B cell (primary cell): ENCODE results near the gene GUCY2D. TPM values are rescaled to one million over a fixed set of nuclear protein-coding genes. Genes with fewer than 3 reads are reported as not detected.

ENCODE experiments used
- ATAC-seq: fragments of 200-7000 bp; cut with Tn5 transposase; one replicate; pipeline ENCODE4 v1.10.0; 2021; ENCODE audit warnings: low read depth, mild to moderate bottlenecking, moderate number of reproducible peaks, moderate library complexity
- CTCF ChIA-PET: fragments of 350-600 bp; sonication (Branson Sonifier 250); formaldehyde crosslinking; loops from one replicate; lab custom pipeline; 2021; ENCODE audit warnings: antibody characterized with exemption, inconsistent platforms; lab: Charles Lee
- POLR2A ChIA-PET: fragments of 350-600 bp; sonication (Branson Sonifier 250); formaldehyde crosslinking; loops from one replicate; lab custom pipeline; 2021; ENCODE audit warnings: antibody characterized with exemption; lab: Charles Lee
- DNase-seq: peaks from one replicate; pipeline ENCODE4 v3.0.0; 2013
- H2AFZ ChIP-seq: 2 replicates; pipeline ENCODE4 v1.6.1; 2012; ENCODE audit warnings: mild to moderate bottlenecking, low read depth, low read length; ENCODE audit not compliant: insufficient read depth, poor library complexity, severe bottlenecking
- H3K27ac ChIP-seq, 2 donors: 1 replicate in 1 of 2; 2 replicates in 1 of 2; pipeline ENCODE4 v1.5.1; 2012 to 2013; ENCODE audit warnings: low read length in 2 of 2, mild to moderate bottlenecking in 2 of 2, moderate library complexity in 1 of 2
- H3K27me3 ChIP-seq, 4 experiments: fragments of 200-600 bp in 1 of 4; sonication (generic) in 1 of 4; replicated peaks in 1 of 4; 1 replicate in 2 of 4; 2 replicates in 2 of 4; pipeline versions ENCODE4 v1.6.1 to v1.7.0; 2013 to 2016; ENCODE audit warnings: low read length in 3 of 4, mild to moderate bottlenecking in 2 of 4, mixed read lengths in 1 of 4, moderate library complexity in 1 of 4; ENCODE audit not compliant: insufficient read depth in 4 of 4, control insufficient read depth in 3 of 4; ENCODE audit errors: control extremely low read depth in 1 of 4
- H3K36me3 ChIP-seq, 2 experiments: replicated peaks in 1 of 2; 1 replicate in 1 of 2; 2 replicates in 1 of 2; pipeline versions ENCODE4 v1.6.1 to v1.7.1; 2013; ENCODE audit warnings: low read length in 1 of 2; ENCODE audit not compliant: insufficient read depth in 2 of 2, control insufficient read depth in 1 of 2; ENCODE audit errors: control extremely low read depth in 1 of 2, extremely low read depth in 1 of 2
- H3K4me1 ChIP-seq, 2 donors: fragments of 200-600 bp in 1 of 2; sonication (generic) in 1 of 2; 1 replicate in 1 of 2; 2 replicates in 1 of 2; pipeline versions ENCODE4 v1.5.1 to v1.6.1; 2013 to 2017; ENCODE audit warnings: low read length in 2 of 2; ENCODE audit not compliant: control insufficient read depth in 2 of 2, insufficient read depth in 2 of 2
- H3K4me2 ChIP-seq: replicated peaks from 2 replicates; pipeline ENCODE3; 2012; ENCODE audit warnings: mild to moderate bottlenecking, low read depth, low read length; ENCODE audit not compliant: poor library complexity, severe bottlenecking
- H3K4me3 ChIP-seq, 5 experiments: fragments of 200-600 bp in 1 of 5; sonication (generic) in 1 of 5; 1 replicate in 3 of 5; 2 replicates in 2 of 5; pipeline versions ENCODE4 v1.5.1 to v1.7.0; 2011 to 2016; ENCODE audit warnings: low read length in 4 of 5, mild to moderate bottlenecking in 4 of 5, low read depth in 2 of 5, control low read depth in 1 of 5, moderate library complexity in 1 of 5; ENCODE audit not compliant: insufficient read depth in 1 of 5; ENCODE audit errors: control extremely low read depth in 1 of 5, extremely low read depth in 1 of 5
- H3K79me2 ChIP-seq: fragments of 200-600 bp; sonication (generic); one replicate; pipeline ENCODE4 v1.6.0; 2016; ENCODE audit warnings: low read length; ENCODE audit not compliant: control insufficient read depth, insufficient read depth
- H3K9ac ChIP-seq: fragments of 200-600 bp; sonication (generic); 2 replicates; pipeline ENCODE4 v1.6.1; 2017; ENCODE audit warnings: mild to moderate bottlenecking, low read length, moderate library complexity
- H3K9me3 ChIP-seq, 3 donors: one replicate each; pipeline versions ENCODE4 v1.6.1 to v1.7.1; 2013; ENCODE audit warnings: low read length in 2 of 3; ENCODE audit not compliant: control insufficient read depth in 2 of 3, insufficient read depth in 1 of 3; ENCODE audit errors: control extremely low read depth in 1 of 3
- H4K20me1 ChIP-seq: 2 replicates; pipeline ENCODE4 v1.6.0; 2012; ENCODE audit warnings: mild to moderate bottlenecking, low read length; ENCODE audit not compliant: insufficient read depth, control insufficient read depth, poor library complexity, severe bottlenecking
- H3K27ac Mint-ChIP-seq: one replicate; pipeline ENCODE4 v1.8.0; 2021; ENCODE audit warnings: mixed read lengths
- H3K27me3 Mint-ChIP-seq: one replicate; pipeline ENCODE4 v1.8.0; 2021; ENCODE audit warnings: mixed read lengths
- H3K4me1 Mint-ChIP-seq: one replicate; pipeline ENCODE4 v1.8.0; 2021; ENCODE audit warnings: mixed read lengths
- H3K4me3 Mint-ChIP-seq: one replicate; pipeline ENCODE4 v1.8.0; 2021; ENCODE audit warnings: mixed read lengths
- H3K9me3 Mint-ChIP-seq: one replicate; pipeline ENCODE4 v1.8.0; 2022; ENCODE audit warnings: mixed read lengths; ENCODE audit not compliant: insufficient read depth
- CTCF ChIP-seq: fragments of 200-600 bp; IDR thresholded peaks from one replicate; pipeline ENCODE4 v1.8.0; 2022; ENCODE audit warnings: antibody characterized with exemption, mild to moderate bottlenecking
- EZH2 ChIP-seq: IDR thresholded peaks from 2 replicates; pipeline ENCODE4 v1.6.1; 2012; ENCODE audit warnings: borderline replicate concordance, low read depth, mild to moderate bottlenecking, moderate library complexity, low read length; ENCODE audit not compliant: insufficient read depth, poor library complexity, severe bottlenecking
- WGBS: methylation state at CpG from one replicate; pipeline ENCODE4 v1.1.5; 2013; ENCODE audit warnings: missing lambda C conversion rate; ENCODE audit not compliant: insufficient coverage; 5-methylcytosine and 5-hydroxymethylcytosine counted together
- intact Hi-C: fragments of 100-400 bp; cut with micrococcal nuclease; formaldehyde crosslinking; loops from one replicate; pipeline ENCODE4 v1.10.0; 2022
- polyA plus RNA-seq: library from polyadenylated mRNA; depleted of rRNA; stranded (reverse); fragments of >200 nt; gene quantifications from 2 replicates; pipeline ENCODE4 v1.2.3, GENCODE V29; 2012
- total RNA-seq, 2 donors: library from RNA; stranded (reverse); fragments of 120-200 nt in 1 of 2; gene quantifications; 1 replicate in 1 of 2; 2 replicates in 1 of 2; pipeline versions ENCODE4 v1.2.3 to v1.2.4, GENCODE V29; 2013 to 2022

GUCY2D gene
- total and polyA plus RNA-seq, 2 donors (not counting 1 experiment from before 2014, with no cell fraction given): not detected

GRCh38 chr17:8020776-8021564, 18.6 kb downstream of the GUCY2D start:
- Histone ChIP-seq H2AFZ (no peak overlapping the region), H3K9me3 (no peaks in the 10 kb centered on the region), H3K27ac (no peak overlapping the region), H3K79me2 (no peaks in the 10 kb centered on the region), H3K4me3 (no peak overlapping the region), H3K27me3 (peaks cover 0 to 38% (median 14%) of the 10 kb centered on the region in 4 experiments), H3K4me2 (no peak overlapping the region), H3K36me3 (no peaks in the 10 kb centered on the region), H3K9ac (no peak overlapping the region), H3K4me1 (peaks cover 9 to 11% of the 10 kb centered on the region in 2 donors), H4K20me1 (no peaks in the 10 kb centered on the region)
- POLR2A ChIA-PET: no interaction called here
- Mint-ChIP-seq H3K4me1 (peaks cover 9% of the 10 kb centered on the region), H3K27ac (no peak overlapping the region), H3K27me3 (peaks cover 53% of the 10 kb centered on the region), H3K9me3 (no peaks in the 10 kb centered on the region), H3K4me3 (no peak overlapping the region)
- ATAC-seq (no peak), DNase-seq (no peak)
- CTCF ChIA-PET: interaction anchor here (0.7 to 1.3 kb wide), 3 partner anchors 32 to 678 kb away, joined by 3 to 8 read pairs (median 3); no protein-coding TSS in a partner anchor
- intact Hi-C loops: no loop called here
- 89% methylated on average over 7 of the region's 9 CpGs for WGBS
- TF ChIP-seq EZH2 (no peak), CTCF (no peak)
